ENCODE measurements around the gene ARHGAP20. TPM values are rescaled to one million over a fixed set of nuclear protein-coding genes. Genes with fewer than 3 reads are reported as not detected.

ARHGAP20 gene
- total and polyA plus RNA-seq, 2 experiments from 2014 or later = 0.31 TPM; not detected in 1

- Mint-ChIP-seq H3K36me3 (ENCODE audit: low read depth) (no peaks in the 10 kb centered on the region; the same call in 1 of the 3 replicates), H3K4me3 (no peak overlapping the region), H3K27ac (no peak overlapping the region), H3K27me3 (ENCODE audit: insufficient read depth, low read depth, poor library complexity) (peaks cover 4% of the 10 kb centered on the region), H3K9me3 (peaks cover 9% of the 10 kb centered on the region; the same call in 2 of the 3 replicates), H3K4me1 (no peaks in the 10 kb centered on the region)
- Histone ChIP-seq H2AFZ (no peak overlapping the region), H3K4me3 (no peak overlapping the region), H3K27ac (ENCODE audit: low read depth) (no peak overlapping the region), H3K4me2 (no peak overlapping the region), H3K27me3 (ENCODE audit: insufficient read depth) (no peaks in the 10 kb centered on the region), H3K4me1 (ENCODE audit: insufficient read depth) (no peaks in the 10 kb centered on the region), H4K20me1 (replicated peaks; ENCODE audit: insufficient read depth) (no peaks in the 10 kb centered on the region), H3K79me2 (replicated peaks; ENCODE audit: insufficient read depth) (no peaks in the 10 kb centered on the region), H3F3A (replicated peaks; ENCODE audit: low read depth) (no peaks in the 10 kb centered on the region), H3K9me2 (ENCODE audit: insufficient read depth) (no peaks in the 10 kb centered on the region), H3K36me3 (ENCODE audit: insufficient read depth) (no peaks in the 10 kb centered on the region)
- ATAC-seq (no peak), DNase-seq (ENCODE audit: low spot score) (no peak)
- TF ChIP-seq ZNF114 (CRISPR knock-in tag; IDR thresholded peaks at IDR 0.05) = no peak
- TF ChIP-seq, protein P1, sequence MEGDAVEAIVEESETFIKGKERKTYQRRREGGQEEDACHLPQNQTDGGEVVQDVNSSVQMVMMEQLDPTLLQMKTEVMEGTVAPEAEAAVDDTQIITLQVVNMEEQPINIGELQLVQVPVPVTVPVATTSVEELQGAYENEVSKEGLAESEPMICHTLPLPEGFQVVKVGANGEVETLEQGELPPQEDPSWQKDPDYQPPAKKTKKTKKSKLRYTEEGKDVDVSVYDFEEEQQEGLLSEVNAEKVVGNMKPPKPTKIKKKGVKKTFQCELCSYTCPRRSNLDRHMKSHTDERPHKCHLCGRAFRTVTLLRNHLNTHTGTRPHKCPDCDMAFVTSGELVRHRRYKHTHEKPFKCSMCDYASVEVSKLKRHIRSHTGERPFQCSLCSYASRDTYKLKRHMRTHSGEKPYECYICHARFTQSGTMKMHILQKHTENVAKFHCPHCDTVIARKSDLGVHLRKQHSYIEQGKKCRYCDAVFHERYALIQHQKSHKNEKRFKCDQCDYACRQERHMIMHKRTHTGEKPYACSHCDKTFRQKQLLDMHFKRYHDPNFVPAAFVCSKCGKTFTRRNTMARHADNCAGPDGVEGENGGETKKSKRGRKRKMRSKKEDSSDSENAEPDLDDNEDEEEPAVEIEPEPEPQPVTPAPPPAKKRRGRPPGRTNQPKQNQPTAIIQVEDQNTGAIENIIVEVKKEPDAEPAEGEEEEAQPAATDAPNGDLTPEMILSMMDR (conservative IDR thresholded peaks at IDR 0.05; ENCODE audit: low read depth in 2 of 2) = no peak
- no peak for TF ChIP-seq REST (IDR thresholded peaks at IDR 0.05; ENCODE audit: unreplicated experiment)
Observed at GRCh38 chr11:110750100-110750499, 37.9 kb upstream of the ARHGAP20 start.

GRCh38 chr11:110747531-110747930 lies 35.3 kb upstream of the ARHGAP20 start:
- Mint-ChIP-seq H3K27ac (no peak overlapping the region), H3K36me3 (ENCODE audit: low read depth) (no peaks in the 10 kb centered on the region; the same call in 2 of the 3 replicates), H3K9me3 (peaks cover 4% of the 10 kb centered on the region; the same call in 1 of the 3 replicates), H3K4me3 (no peak overlapping the region), H3K4me1 (no peaks in the 10 kb centered on the region), H3K27me3 (ENCODE audit: insufficient read depth, low read depth, poor library complexity) (peaks cover 4% of the 10 kb centered on the region)
- no peaks in the 10 kb centered on the region for H3K36me3 ChIP-seq (ENCODE audit: insufficient read depth)
- H2AFZ ChIP-seq = no peak overlapping the region
- no peaks in the 10 kb centered on the region for H3K27me3 ChIP-seq (ENCODE audit: insufficient read depth)
- H3K4me1 ChIP-seq (ENCODE audit: insufficient read depth) = no peaks in the 10 kb centered on the region
- ATAC-seq (no peak), DNase-seq (ENCODE audit: low spot score) (no peak)
- H3K9me2 ChIP-seq (ENCODE audit: insufficient read depth) = no peaks in the 10 kb centered on the region
- H3K4me2 ChIP-seq = no peak overlapping the region
- no peaks in the 10 kb centered on the region for H3F3A ChIP-seq (replicated peaks; ENCODE audit: low read depth)
- H4K20me1 ChIP-seq (replicated peaks; ENCODE audit: insufficient read depth) = no peaks in the 10 kb centered on the region
- TF ChIP-seq ZNF114 (CRISPR knock-in tag; IDR thresholded peaks at IDR 0.05) (no peak), CREB1 (CRISPR knock-in tag; IDR thresholded peaks at IDR 0.05; ENCODE audit: low read depth) (no peak), NANOG (IDR thresholded peaks at IDR 0.05; ENCODE audit: borderline replicate concordance) (no peak), JUNB (IDR thresholded peaks at IDR 0.05; ENCODE audit: unreplicated experiment) (no peak)
- TF ChIP-seq, protein P2, sequence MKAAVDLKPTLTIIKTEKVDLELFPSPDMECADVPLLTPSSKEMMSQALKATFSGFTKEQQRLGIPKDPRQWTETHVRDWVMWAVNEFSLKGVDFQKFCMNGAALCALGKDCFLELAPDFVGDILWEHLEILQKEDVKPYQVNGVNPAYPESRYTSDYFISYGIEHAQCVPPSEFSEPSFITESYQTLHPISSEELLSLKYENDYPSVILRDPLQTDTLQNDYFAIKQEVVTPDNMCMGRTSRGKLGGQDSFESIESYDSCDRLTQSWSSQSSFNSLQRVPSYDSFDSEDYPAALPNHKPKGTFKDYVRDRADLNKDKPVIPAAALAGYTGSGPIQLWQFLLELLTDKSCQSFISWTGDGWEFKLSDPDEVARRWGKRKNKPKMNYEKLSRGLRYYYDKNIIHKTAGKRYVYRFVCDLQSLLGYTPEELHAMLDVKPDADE (IDR thresholded peaks at IDR 0.05) = no peak
- H3K27ac ChIP-seq (ENCODE audit: low read depth) = no peak overlapping the region
- no peaks in the 10 kb centered on the region for H3K79me2 ChIP-seq (replicated peaks; ENCODE audit: insufficient read depth)
- H3K4me3 ChIP-seq = no peak overlapping the region

Measured in GM23338 (cell line).